Measurements from ENCODE around the gene ALDH1L1.

- TF ChIP-seq, protein P1, sequence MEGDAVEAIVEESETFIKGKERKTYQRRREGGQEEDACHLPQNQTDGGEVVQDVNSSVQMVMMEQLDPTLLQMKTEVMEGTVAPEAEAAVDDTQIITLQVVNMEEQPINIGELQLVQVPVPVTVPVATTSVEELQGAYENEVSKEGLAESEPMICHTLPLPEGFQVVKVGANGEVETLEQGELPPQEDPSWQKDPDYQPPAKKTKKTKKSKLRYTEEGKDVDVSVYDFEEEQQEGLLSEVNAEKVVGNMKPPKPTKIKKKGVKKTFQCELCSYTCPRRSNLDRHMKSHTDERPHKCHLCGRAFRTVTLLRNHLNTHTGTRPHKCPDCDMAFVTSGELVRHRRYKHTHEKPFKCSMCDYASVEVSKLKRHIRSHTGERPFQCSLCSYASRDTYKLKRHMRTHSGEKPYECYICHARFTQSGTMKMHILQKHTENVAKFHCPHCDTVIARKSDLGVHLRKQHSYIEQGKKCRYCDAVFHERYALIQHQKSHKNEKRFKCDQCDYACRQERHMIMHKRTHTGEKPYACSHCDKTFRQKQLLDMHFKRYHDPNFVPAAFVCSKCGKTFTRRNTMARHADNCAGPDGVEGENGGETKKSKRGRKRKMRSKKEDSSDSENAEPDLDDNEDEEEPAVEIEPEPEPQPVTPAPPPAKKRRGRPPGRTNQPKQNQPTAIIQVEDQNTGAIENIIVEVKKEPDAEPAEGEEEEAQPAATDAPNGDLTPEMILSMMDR (tag by site-specific recombination; IDR thresholded peaks at IDR 0.05): no peak
- TF ChIP-seq, protein P2, sequence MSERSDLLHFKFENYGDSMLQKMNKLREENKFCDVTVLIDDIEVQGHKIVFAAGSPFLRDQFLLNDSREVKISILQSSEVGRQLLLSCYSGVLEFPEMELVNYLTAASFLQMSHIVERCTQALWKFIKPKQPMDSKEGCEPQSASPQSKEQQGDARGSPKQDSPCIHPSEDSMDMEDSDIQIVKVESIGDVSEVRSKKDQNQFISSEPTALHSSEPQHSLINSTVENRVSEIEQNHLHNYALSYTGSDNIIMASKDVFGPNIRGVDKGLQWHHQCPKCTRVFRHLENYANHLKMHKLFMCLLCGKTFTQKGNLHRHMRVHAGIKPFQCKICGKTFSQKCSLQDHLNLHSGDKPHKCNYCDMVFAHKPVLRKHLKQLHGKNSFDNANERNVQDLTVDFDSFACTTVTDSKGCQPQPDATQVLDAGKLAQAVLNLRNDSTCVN (tag by site-specific recombination; optimal IDR thresholded peaks at IDR 0.05): no peak
- TF ChIP-seq ZNF274 (IDR thresholded peaks at IDR 0.05; ENCODE audit: low read length) (no peak), ZNF274 (tag by site-specific recombination; IDR thresholded peaks at IDR 0.05; ENCODE audit: borderline replicate concordance) (no peak), ZNF394 (tag by site-specific recombination; IDR thresholded peaks at IDR 0.05; ENCODE audit: borderline replicate concordance) (no peak)
Observed at GRCh38 chr3:126167566-126167965, 12.8 kb downstream of the ALDH1L1 start.
